Psoas muscle (tissue), 8 donors: Measurements from ENCODE around the gene TAF4. TPM values are rescaled to one million over a fixed set of nuclear protein-coding genes. Genes with fewer than 3 reads are reported as not detected.

Experiments
- ATAC-seq, 4 donors: fragments of 200-7000 bp; cut with Tn5 transposase; one replicate each; pipeline ENCODE4 v1.9.1; 2020; ENCODE audit warnings: moderate library complexity in 3 of 4, mild to moderate bottlenecking in 2 of 4
- DNase-seq, 2 donors: peaks; one replicate each; pipeline ENCODE4 v3.0.0-alpha.2; 2020
- H3K27ac ChIP-seq: fragments of 200-600 bp; one replicate; pipeline ENCODE4 v1.8.0; 2022
- H3K27me3 ChIP-seq, 3 donors: fragments of 200-600 bp in 1 of 3; one replicate each; pipeline versions ENCODE4 v1.6.1 to v1.8.0; 2013 to 2022; ENCODE audit warnings: low read length in 2 of 3, mild to moderate bottlenecking in 2 of 3, moderate library complexity in 1 of 3; ENCODE audit not compliant: insufficient read depth in 3 of 3
- H3K36me3 ChIP-seq, 2 donors: fragments of 200-600 bp in 1 of 2; one replicate each; pipeline versions ENCODE4 v1.6.1 to v1.8.0; 2013 to 2022; ENCODE audit warnings: low read depth in 1 of 2, mild to moderate bottlenecking in 1 of 2, moderate library complexity in 1 of 2; ENCODE audit not compliant: insufficient read depth in 1 of 2
- H3K4me1 ChIP-seq: fragments of 200-600 bp; one replicate; pipeline ENCODE4 v1.8.0; 2022
- H3K4me3 ChIP-seq: fragments of 200-600 bp; one replicate; pipeline ENCODE4 v1.8.0; 2022; ENCODE audit warnings: mild to moderate bottlenecking
- H3K9me3 ChIP-seq: fragments of 200-600 bp; one replicate; pipeline ENCODE4 v1.8.0; 2022
- CTCF ChIP-seq: fragments of 200-600 bp; IDR thresholded peaks from one replicate; pipeline ENCODE4 v1.8.0; 2022; ENCODE audit warnings: antibody characterized with exemption
- WGBS, 3 donors: extraction: QIAGEN DNeasy Blood & Tissue Kit; methylation state at CpG; one replicate each; pipeline versions ENCODE4 v1.1.6 to v1.1.7; 2013; 5-methylcytosine and 5-hydroxymethylcytosine counted together
- intact Hi-C, 2 donors: fragments of 100-400 bp; cut with DNase I; formaldehyde crosslinking; loops; one replicate each; pipeline versions ENCODE4 v1.11.0 to v1.14.2; 2022
- polyA plus RNA-seq, 3 donors: library from polyadenylated mRNA; stranded (reverse); fragments of 200-250 nt; gene quantifications; one replicate each; pipeline ENCODE4 v1.2.3, GENCODE V29; 2013
- total RNA-seq, 4 donors: library from RNA; stranded (reverse); fragmentation: NEBNext Ultra II Directional in 2 of 4; extraction: Animal tissue kit (Norgen Biotek cat#: 25700) in 2 of 4; gene quantifications; one replicate each; pipeline versions ENCODE4 v1.2.1 to v1.2.4, GENCODE V29; 2021 to 2023
- donor health status: healthy with polysubstance abuse.
- donor health status: DM: no; HTN: no; CAD: no; lungs with moderate emphysema.
- donor health status: Bipolar disorder and iron deficiency.
- donor health status: healthy.
- donor health status: DM: yes; HTN: yes; CAD: no.
- donor health status: DM: no; HTN: no; CAD: no.
- donor health status: DM: no; HTN: no; CAD: no.
- donor health status: DM: yes; HTN: yes; CAD: no.

Gene TAF4
- total and polyA plus RNA-seq, 7 donors = 2.8 to 17.7 (median 10.7) TPM

DNA sequence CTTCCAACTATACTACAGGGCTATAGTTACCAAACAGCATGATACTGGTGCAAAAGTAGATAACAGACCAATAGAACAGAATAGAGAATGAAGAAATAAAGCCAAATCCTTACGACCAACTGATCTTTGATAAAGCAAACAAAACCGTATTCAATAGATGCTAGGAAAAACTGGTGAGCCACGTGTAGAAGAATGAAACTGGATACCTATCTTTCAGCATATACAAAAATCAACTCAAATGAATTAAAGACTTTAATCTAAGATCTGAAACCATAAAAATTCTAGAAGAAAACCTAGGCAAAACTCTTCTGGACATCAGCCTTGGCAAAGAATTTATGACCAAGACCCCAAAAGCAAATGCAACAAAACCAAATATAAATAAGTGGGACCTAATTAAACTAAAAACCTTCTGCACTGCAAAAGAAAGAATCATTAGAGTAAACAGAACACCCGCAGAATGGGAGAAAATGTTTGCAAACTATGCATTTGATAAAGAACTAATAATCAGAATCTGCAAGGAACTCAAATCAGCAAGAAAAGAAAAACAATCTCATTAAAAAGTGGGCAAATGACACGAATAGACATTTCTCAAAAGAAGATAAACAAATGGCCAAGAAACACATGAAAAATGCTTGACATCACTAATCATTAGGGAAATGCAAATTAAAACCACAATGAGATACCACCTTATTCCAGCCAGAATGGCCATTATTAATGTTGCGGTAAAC is 109.8 kb downstream of the TAF4 start:
- H3K9me3 ChIP-seq = no peaks in the 10 kb centered on the region
- no peak for TF ChIP-seq CTCF
- no peak overlapping the region for H3K27ac ChIP-seq
- DNase-seq = no peak
- no peaks in the 10 kb centered on the region for H3K4me1 ChIP-seq
- WGBS, 3 donors = 81 to 86% (median 84%) methylated on average over 6 of the region's 6 CpGs
- intact Hi-C loops = no loop called here
- no peaks in the 10 kb centered on the region for H3K36me3 ChIP-seq
- ATAC-seq = no peak
- H3K27me3 ChIP-seq = no peaks in the 10 kb centered on the region
- no peak overlapping the region for H3K4me3 ChIP-seq

DNA sequence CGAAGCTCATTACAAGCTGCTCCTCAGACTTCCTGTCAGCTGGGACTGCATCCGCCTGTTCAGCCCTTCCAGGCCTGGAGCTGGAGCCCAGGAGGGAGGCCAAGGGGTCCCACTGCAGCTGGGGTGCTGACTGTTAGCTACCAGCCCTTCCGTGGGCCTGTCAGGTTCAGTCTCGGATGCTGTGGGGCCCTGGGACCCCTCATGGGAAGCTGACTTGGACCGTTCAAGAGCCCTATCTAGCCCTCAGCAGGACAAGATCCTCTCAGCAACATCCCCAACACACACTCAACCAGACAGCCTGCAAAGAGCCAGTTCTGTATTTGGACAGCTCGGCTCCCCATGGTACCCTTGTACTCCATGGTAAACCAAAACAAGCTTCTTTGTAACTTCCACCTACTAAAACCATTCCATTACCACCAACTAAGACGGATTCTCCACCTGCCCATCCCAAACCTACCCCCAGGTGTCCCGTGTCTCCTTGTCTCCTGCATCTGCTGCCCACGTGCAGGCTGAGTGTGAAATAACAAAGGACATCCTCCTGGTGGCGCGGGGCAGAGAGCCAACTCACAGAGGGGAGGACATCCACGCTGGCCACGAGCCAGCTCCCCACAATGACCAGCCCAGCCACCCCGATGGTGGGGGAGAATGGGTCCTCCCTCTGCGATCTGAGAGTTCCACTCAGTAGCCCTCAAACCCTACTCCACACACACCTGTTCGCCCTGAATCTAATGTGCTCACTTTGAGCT is 111.2 kb downstream of the TAF4 start:
- intact Hi-C loops = no loop called here
- TF ChIP-seq CTCF = no peak
- Histone ChIP-seq H3K36me3 (no peaks in the 10 kb centered on the region), H3K4me3 (no peak overlapping the region), H3K27me3 (no peaks in the 10 kb centered on the region), H3K4me1 (no peaks in the 10 kb centered on the region), H3K27ac (no peak overlapping the region), H3K9me3 (no peaks in the 10 kb centered on the region)
- DNase-seq (no peak), ATAC-seq (no peak)
- 52 to 58% (median 53%) methylated on average over 16 of the region's 16 CpGs for WGBS, 3 donors

- Histone ChIP-seq H3K36me3 (no peaks in the 10 kb centered on the region), H3K4me1 (no peaks in the 10 kb centered on the region), H3K27me3 (no peaks in the 10 kb centered on the region), H3K27ac (no peak overlapping the region), H3K9me3 (no peaks in the 10 kb centered on the region), H3K4me3 (no peak overlapping the region)
- intact Hi-C loops = no loop called here
- no peak for TF ChIP-seq CTCF
- no peak for ATAC-seq
- WGBS, 3 donors = 79 to 80% (median 80%) methylated on average over 20 of the region's 20 CpGs
- DNase-seq = no peak
Observed at GRCh38 chr20:61953037-61954021, 112.4 kb downstream of the TAF4 start.

DNA sequence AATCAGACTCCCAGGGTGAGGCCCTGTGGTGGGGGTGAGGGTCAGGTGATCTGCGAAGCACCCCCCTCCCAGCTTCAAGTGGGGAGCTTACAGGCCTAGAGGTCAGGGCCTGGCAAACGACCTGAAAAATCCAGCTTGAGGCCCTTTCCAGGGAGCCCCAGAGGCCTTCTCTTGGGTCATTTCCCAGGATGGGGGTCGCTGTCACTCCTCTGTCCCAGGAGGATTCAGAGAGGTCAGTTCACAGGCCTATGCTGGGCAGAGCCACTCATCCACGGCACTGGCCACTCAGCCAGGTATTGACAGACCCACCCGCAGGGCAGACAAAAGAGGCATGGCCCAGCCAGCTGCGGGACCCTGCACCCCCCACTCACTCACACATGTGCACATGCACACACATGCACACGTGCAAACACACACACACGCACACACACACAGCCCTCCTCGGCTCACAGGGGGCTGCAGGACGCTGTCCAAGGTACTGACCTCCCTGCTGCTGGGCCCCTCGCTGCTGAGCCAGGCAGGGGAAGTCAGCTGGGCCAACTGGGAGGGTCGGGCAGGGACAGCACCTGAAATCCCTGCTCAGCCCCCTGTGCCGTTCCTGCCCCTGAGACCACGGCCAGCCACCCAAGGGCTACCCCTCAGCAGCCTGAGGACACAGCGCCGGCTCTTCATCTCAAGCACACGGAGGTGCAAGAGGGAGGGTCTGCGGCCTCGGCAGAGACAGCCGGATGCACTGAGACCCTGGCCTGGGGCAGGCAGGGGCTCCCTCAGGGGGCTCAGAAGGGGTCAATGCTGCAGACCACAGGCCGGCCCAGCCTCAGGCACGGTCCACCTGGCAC is 113.8 kb downstream of the TAF4 start:
- TF ChIP-seq CTCF = no peak
- Histone ChIP-seq H3K4me1 (no peaks in the 10 kb centered on the region), H3K9me3 (no peaks in the 10 kb centered on the region), H3K4me3 (no peak overlapping the region), H3K27me3 (no peaks in the 10 kb centered on the region), H3K36me3 (no peaks in the 10 kb centered on the region), H3K27ac (no peak overlapping the region)
- WGBS, 3 donors = 28 to 40% (median 31%) methylated on average over 19 to 21 of the region's 22 CpGs
- DNase-seq (no peak), ATAC-seq (no peak)
- intact Hi-C loops = no loop called here
